OCI-LY7 (cell line): ENCODE measurements around the gene PARD3B. TPM values are rescaled to one million over a fixed set of nuclear protein-coding genes. Genes with fewer than 3 reads are reported as not detected.

Source experiments
- BruUV-seq: library from RNA; stranded (reverse); fragments of 400-500 nt; replicated peaks from 2 replicates; lab custom pipeline; 2021; lab: Mats Ljungman, UMichigan
- CTCF ChIA-PET: fragments of 300-600 bp; sonication (Branson Sonifier 250); formaldehyde crosslinking; loops from one replicate; lab custom pipeline; 2022; ENCODE audit warnings: antibody characterized with exemption; ENCODE audit not compliant: unreplicated experiment; lab: Charles Lee
- POLR2A ChIA-PET: fragments of 300-600 bp; sonication (Branson Sonifier 250); formaldehyde crosslinking; loops from one replicate; lab custom pipeline; 2022; ENCODE audit warnings: antibody characterized with exemption; lab: Charles Lee
- DNase-seq: peaks from one replicate; pipeline ENCODE4 v3.0.0-alpha.2; 2015; ENCODE audit warnings: low spot score
- H2AFZ ChIP-seq: fragments of 200-600 bp; sonication (generic), shearing (Covaris generic); 2 replicates; pipeline ENCODE4 v1.6.1; 2014; ENCODE audit warnings: mild to moderate bottlenecking, antibody characterized with exemption, low read length, moderate library complexity
- H3K27ac ChIP-seq: fragments of 200-600 bp; sonication (generic); 2 replicates; pipeline ENCODE4 v1.5.1; 2014; ENCODE audit warnings: mixed run types, low read depth, mild to moderate bottlenecking, moderate library complexity, low read length, inconsistent platforms; ENCODE audit not compliant: poor library complexity, severe bottlenecking
- H3K36me3 ChIP-seq: fragments of 200-600 bp; sonication (generic); 2 replicates; pipeline ENCODE4 v1.6.1; 2014; ENCODE audit warnings: mild to moderate bottlenecking, antibody characterized with exemption, low read length, moderate library complexity, mixed read lengths; ENCODE audit not compliant: insufficient read depth
- H3K4me1 ChIP-seq: fragments of 200-600 bp; sonication (generic); 2 replicates; pipeline ENCODE4 v1.5.1; 2014; ENCODE audit warnings: mild to moderate bottlenecking, low read length; ENCODE audit not compliant: insufficient read depth, poor library complexity, severe bottlenecking
- H3K4me2 ChIP-seq: fragments of 200-600 bp; sonication (generic); 2 replicates; pipeline ENCODE4 v1.6.1; 2014; ENCODE audit warnings: mild to moderate bottlenecking, low read length
- H3K4me3 ChIP-seq: fragments of 200-600 bp; sonication (generic); 2 replicates; pipeline ENCODE4 v1.5.1; 2014; ENCODE audit warnings: mild to moderate bottlenecking, low read depth, low read length; ENCODE audit not compliant: poor library complexity, severe bottlenecking
- H3K79me2 ChIP-seq: fragments of 200-600 bp; sonication (generic); 2 replicates; pipeline ENCODE4 v1.6.1; 2016; ENCODE audit warnings: low read depth, mild to moderate bottlenecking, low read length, moderate library complexity, mixed read lengths; ENCODE audit not compliant: insufficient read depth
- H3K9me2 ChIP-seq: fragments of 200-600 bp; sonication (generic); 2 replicates; pipeline ENCODE4 v1.6.1; 2016; ENCODE audit warnings: mild to moderate bottlenecking, low read length, mixed read lengths; ENCODE audit not compliant: insufficient read depth
- H3K9me3 ChIP-seq: fragments of 200-600 bp; sonication (generic); 2 replicates; pipeline ENCODE4 v1.6.1; 2014; ENCODE audit warnings: mild to moderate bottlenecking, mixed run types, low read length, mixed read lengths
- H4K20me1 ChIP-seq: fragments of 200-600 bp; sonication (generic); 2 replicates; pipeline ENCODE4 v1.6.1; 2014; ENCODE audit warnings: mild to moderate bottlenecking, antibody characterized with exemption, low read length, moderate library complexity, mixed read lengths; ENCODE audit not compliant: insufficient read depth
- EZH2phosphoT487 ChIP-seq: fragments of 200-600 bp; sonication (generic); IDR thresholded peaks from 2 replicates; pipeline ENCODE4 v1.6.1; 2018; ENCODE audit warnings: low read depth, borderline replicate concordance, mild to moderate bottlenecking, mixed run types, antibody characterized with exemption, low read length, moderate library complexity, mixed read lengths
- intact Hi-C: fragments of 100-400 bp; cut with micrococcal nuclease; formaldehyde crosslinking; loops from one replicate; pipeline ENCODE4 v1.10.0; 2022; ENCODE audit not compliant: unreplicated experiment
- total RNA-seq, 2 experiments: library from RNA; depleted of rRNA in 1 of 2; stranded (reverse); fragments of >200 nt in 1 of 2; shearing (Covaris generic) in 1 of 2; gene quantifications; 2 replicates each; pipeline ENCODE4 v1.2.3, GENCODE V29; 2014 to 2022
- TF ChIP-seq, protein P1 (sequence below): fragments of 200-600 bp; sonication (generic); conservative IDR thresholded peaks from 2 replicates; pipeline ENCODE4 v1.5.1; 2014; ENCODE audit warnings: mild to moderate bottlenecking, antibody characterized with exemption, low read length, moderate library complexity, mixed read lengths

The PARD3B gene
- total RNA-seq, 2 experiments from 2014 or later: not detected

DNA sequence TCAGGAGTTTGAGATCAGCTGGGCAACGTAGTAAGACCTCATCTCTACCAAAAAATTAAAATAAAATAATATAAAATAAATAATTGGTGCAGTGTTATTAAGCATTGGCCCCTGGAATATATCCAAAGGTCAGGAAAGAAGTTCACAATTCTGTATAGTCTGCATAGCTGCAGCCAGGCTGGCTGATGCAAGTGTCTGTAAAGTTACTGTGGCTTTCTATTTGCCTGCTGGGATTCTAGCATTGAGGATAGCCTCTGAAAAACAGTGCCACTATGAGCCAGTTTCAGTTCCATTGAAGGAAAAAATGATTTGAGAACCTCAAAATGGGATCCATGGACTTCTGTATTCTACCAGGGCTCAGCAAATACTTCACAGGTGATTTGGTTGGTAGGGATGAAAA lies 208.6 kb downstream of the PARD3B start:
- CTCF ChIA-PET: no interaction called here
- Histone ChIP-seq H3K9me3 (no peaks in the 10 kb centered on the region), H3K4me2 (no peak overlapping the region), H3K79me2 (no peaks in the 10 kb centered on the region), H3K9me2 (no peaks in the 10 kb centered on the region), H4K20me1 (no peaks in the 10 kb centered on the region; the same call in 1 of the 2 replicates), H2AFZ (no peak overlapping the region), H3K27ac (no peak overlapping the region), H3K4me1 (no peaks in the 10 kb centered on the region), H3K36me3 (no peaks in the 10 kb centered on the region), H3K4me3 (no peak overlapping the region)
- no peak for DNase-seq
- POLR2A ChIA-PET: interaction anchor here (1.8 kb wide), 1 partner anchor 10 kb away, joined by 8 read pairs; no protein-coding TSS in a partner anchor
- intact Hi-C loops: no loop called here
- BruUV-seq: no TSS peak
- TF ChIP-seq, protein P1, sequence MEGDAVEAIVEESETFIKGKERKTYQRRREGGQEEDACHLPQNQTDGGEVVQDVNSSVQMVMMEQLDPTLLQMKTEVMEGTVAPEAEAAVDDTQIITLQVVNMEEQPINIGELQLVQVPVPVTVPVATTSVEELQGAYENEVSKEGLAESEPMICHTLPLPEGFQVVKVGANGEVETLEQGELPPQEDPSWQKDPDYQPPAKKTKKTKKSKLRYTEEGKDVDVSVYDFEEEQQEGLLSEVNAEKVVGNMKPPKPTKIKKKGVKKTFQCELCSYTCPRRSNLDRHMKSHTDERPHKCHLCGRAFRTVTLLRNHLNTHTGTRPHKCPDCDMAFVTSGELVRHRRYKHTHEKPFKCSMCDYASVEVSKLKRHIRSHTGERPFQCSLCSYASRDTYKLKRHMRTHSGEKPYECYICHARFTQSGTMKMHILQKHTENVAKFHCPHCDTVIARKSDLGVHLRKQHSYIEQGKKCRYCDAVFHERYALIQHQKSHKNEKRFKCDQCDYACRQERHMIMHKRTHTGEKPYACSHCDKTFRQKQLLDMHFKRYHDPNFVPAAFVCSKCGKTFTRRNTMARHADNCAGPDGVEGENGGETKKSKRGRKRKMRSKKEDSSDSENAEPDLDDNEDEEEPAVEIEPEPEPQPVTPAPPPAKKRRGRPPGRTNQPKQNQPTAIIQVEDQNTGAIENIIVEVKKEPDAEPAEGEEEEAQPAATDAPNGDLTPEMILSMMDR: no peak
- no peak for TF ChIP-seq EZH2phosphoT487

DNA sequence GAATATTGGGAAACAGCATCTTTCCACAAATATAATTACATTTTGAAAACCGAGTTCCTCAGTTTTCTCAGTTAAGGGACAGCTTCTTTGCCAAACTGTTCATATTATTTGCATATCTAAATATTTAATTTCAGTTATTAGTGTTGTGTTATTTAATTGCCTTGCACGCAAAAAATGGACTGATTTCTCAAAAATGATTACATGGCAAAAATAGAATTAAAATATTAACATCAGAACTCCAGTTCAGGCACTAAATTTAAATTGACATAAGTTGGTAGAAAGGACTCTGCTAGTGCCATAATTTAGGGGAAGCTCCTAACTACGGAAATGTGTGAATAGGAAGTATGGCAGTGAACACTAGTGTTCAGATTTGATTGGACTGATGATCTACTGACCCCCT lies 209.6 kb downstream of the PARD3B start:
- intact Hi-C loops: no loop called here
- no TSS peak for BruUV-seq
- Histone ChIP-seq H2AFZ (no peak overlapping the region), H3K4me2 (no peak overlapping the region), H3K4me1 (no peaks in the 10 kb centered on the region), H3K9me3 (no peaks in the 10 kb centered on the region), H3K36me3 (no peaks in the 10 kb centered on the region), H3K27ac (no peak overlapping the region), H3K4me3 (no peak overlapping the region), H3K9me2 (no peaks in the 10 kb centered on the region), H4K20me1 (no peaks in the 10 kb centered on the region; the same call in 1 of the 2 replicates), H3K79me2 (no peaks in the 10 kb centered on the region)
- no peak for DNase-seq
- no peak for TF ChIP-seq EZH2phosphoT487
- TF ChIP-seq, protein P1: no peak
- ChIA-PET CTCF (no interaction called here), POLR2A (interaction anchor here (0.6 to 1.1 kb wide), 2 partner anchors 19 to 277 kb away, joined by 3 read pairs; no protein-coding TSS in a partner anchor)

DNA sequence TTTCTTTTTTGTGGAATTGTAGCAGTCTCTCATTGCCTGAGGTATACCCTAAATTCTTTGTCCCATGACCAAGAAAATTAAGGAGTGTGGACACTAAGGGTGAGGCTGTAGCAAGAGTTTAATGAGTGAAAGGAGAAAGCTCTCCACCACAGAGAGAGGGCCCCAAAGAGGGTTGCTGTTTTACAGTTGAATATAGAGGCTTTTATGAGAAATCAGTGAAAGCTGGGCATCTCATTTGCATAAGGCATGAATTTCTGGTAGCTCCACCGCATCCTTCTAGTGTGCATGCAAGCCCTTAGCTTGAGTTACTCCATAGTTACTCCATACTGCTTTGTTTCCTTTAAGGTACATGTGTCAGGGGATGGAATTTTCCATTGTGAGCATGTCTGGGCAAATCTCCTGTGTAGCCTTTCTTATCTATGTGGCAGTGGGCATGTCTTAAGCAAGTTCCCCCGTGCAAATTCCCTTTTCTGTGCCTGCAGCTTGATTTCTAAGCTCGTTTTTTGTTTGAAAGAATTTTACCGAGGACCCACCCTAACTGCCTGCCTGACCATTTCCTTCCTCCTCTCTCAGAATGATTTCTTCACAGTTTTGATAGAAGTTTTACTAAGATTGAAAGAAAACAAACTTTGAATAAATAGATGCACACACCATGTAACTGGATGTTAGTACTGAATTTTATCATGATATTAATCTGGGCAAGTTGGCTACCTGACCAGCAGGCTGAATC lies 218.9 kb downstream of the PARD3B start:
- Histone ChIP-seq H3K9me2 (no peaks in the 10 kb centered on the region), H3K4me3 (no peak overlapping the region), H3K79me2 (no peaks in the 10 kb centered on the region), H3K27ac (no peak overlapping the region), H3K9me3 (peaks cover 6% of the 10 kb centered on the region; the same call in 1 of the 2 replicates), H3K4me1 (no peaks in the 10 kb centered on the region), H4K20me1 (no peaks in the 10 kb centered on the region), H3K4me2 (no peak overlapping the region), H2AFZ (no peak overlapping the region), H3K36me3 (no peaks in the 10 kb centered on the region)
- no TSS peak for BruUV-seq
- TF ChIP-seq, protein P1: no peak
- TF ChIP-seq EZH2phosphoT487: no peak
- intact Hi-C loops: no loop called here
- ChIA-PET POLR2A (interaction anchor here (0.5 kb wide), 1 partner anchor 401 kb away, joined by 3 read pairs; no protein-coding TSS in a partner anchor), CTCF (no interaction called here)
- DNase-seq: no peak
